GM19452 (cell line): ENCODE measurements around the gene EFCAB5.
"Not testable (repeated sequence)": the region's sequence is repeated elsewhere in the genome, so short reads cannot be mapped to it uniquely, and the experiment has no call there.

Experiments used
- ATAC-seq: cut with Tn5 transposase; IDR thresholded peaks from one replicate; pipeline ENCODE4 v1.9.1; 2021; ENCODE audit not compliant: unreplicated experiment

EFCAB5 gene

DNA sequence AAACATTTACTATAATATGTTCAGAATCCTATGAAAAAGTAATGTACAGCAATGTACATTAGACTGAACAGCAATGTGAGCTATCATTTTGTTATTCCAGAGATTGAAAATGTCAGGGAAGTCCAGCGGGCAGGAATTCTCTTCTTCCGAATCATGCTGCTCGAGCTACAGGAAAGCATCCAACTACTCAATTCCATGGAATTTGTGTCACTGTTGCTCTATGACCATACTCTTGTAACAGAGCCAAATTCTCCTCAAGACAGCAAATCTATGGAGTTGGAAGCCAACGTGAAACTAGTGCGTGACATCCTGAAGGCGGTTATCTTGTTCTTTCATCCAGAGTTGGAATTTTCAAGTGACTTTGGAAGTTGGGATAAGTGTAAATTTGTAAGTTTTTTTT is 150.3 kb downstream of the EFCAB5 start:
- ATAC-seq = no peak

DNA sequence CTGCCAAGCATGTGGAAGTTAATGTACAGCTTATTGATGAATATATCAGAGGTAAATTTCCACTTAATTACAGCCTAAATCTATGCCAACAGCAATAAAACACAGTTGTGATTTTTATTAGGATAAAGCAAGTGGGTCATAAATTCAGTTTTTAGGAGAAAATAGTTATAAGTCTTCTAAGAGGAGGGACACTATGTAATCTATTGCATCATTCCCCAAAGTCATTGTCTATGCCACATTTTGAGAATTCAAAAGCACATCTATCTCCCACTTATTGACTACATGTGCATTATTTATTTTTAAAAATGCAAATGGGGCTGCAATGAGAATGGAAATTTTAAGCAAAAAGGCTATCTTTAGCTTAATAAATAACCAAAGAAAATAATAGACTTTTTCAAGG is 151.5 kb downstream of the EFCAB5 start:
- no peak for ATAC-seq

DNA sequence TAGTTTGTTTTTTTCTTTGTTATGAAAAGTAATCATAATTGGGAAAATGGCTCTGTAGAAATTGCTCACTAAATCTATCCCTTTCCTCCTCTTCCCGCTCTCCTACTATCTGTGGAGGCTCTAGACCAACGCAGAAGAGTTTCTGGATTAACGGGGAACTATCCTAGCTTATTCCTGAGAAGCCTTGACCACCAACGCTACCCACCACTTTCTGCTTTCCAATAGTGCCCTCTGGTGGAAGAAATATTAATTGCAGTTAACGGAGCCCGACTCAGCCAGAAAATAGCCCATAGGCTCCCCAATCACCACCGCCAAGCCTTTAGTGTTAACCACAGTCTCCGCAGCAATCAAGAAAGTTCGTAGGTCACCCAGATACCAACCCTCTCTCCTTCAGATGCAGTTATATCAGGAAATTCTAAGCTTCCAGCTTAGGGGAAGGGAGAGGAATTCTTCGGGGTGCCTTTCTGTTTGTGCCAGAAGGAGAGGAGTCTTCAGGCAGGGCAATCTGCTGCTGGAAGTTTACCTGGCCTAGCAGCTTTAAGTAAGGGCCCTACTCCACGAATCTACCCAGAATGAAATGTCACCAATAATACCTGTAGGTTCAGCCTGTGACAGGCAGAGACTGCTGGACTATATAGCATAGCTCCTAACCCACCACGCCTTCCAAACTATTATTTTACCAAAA is 152.2 kb downstream of the EFCAB5 start:
- ATAC-seq = no peak

DNA sequence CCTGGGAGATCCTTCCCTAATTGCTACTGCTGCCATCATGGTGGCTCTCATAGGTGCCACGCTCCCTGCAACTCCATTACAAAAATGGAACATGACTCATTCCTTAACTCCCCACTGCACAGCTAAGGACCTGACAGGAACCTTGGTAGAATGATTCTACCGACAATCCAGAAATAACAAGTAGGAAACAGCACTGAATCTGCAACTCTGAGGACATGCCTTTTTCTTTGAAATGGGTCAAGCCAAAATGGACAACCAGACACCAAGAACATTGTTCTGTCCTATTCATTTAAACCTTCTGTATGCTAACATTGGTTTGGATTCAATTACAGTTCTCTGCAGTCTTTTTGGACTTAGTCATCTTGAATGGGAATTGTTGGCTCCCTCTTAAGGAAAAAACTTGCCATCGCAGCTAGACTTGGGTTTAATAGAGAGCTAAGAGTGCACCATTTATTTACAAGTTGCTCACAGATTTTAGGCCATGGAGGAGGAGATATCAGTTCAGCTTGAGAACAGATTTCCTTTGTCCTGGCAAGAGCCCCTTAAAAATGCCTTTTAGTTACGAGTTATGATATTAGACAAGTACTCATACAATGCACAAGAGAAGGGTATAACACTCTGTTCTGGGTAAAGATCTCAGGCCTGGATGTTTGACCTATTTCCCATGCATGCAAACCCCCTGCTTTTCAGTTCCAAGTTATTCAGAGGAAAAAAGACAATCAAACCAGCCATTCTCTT is 154.2 kb downstream of the EFCAB5 start:
- ATAC-seq = no peak

DNA sequence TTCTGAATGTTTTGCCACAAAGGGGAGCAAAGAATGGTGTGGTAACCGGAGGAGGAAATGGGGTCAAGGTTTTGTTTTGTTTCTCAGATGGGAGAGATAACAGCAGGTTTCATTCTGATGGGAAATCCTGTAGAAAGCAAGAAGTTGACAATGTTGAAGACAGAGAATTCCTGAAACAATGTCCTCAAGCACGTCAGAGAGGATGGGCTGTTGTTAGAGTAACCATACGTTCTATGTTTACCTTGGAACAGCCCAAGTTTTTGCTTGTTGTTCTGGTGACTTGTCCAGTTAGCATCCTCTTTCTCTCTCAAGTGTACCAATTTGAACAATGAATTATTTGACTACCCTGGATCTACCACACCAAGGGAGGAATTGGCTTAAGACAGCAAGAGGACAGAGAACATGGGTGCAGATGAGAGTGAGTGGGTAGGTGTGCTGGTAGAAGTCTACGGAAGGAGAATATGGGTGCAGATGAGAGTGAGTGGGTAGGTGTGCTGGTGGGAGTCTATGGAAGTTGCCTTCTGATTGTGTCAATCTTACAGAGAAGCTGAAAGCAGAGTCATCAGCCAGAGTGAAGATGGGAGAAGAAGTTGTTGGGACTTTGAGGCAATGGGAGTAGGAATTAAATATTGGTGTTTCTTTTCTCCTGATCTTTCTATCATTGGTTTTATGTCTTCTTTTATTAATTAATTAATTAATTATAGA is 160.4 kb downstream of the EFCAB5 start:
- ATAC-seq = no peak

DNA sequence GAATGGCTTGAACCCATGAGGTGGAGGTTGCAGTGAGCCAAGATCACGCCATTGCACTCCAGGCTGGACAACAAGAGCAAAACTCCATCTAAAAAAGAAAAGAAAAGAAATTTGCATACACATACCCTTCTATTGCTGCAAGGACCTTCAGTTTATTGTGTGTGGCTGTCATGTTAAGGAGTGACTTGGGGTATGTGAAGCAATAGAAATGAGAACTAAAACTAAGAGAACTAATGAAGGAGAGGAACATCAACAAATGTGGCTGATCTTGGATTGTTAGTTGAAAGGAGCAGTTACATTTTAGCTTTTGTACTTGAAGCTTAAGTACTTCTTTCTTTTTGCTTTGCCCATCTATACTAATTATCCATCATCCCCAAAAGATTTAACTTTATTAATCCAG is 162.5 kb downstream of the EFCAB5 start:
- no peak for ATAC-seq

DNA sequence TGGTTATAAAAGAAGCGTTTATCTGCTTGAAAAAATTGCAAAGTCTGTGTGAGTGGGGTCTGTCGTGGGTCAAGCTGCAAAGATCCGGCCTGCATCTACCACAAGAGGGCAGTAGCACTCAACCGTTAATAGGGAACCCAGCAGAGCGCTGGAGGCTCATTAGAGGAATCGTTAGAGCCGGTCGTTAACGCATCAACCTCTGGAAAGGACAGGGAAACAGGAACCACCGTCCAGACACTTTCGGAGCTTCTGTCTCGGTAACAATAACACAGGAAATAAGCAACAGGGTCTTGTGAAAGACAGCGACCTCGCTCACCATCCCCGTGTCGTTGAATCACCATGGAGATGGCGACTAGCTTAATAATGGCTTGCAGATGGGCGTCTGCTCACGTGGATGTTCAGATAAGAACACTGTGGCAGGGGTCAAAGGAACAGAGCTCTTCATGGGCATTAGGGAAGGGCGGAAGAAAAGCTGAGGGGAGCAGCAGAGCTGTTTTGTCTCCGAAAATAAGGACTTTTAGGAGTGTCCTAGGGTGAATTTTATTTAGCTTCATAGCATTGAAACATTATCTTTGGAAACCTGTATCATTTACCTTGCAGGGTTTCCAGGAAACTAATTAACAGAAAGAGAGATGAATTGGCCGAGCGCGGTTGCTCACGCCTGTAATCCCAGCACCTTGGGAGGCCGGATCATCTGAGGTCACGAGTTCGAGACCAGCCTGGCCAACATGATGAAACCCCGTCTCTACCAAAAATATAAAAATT is 163.3 kb downstream of the EFCAB5 start:
- ATAC-seq = no peak

DNA sequence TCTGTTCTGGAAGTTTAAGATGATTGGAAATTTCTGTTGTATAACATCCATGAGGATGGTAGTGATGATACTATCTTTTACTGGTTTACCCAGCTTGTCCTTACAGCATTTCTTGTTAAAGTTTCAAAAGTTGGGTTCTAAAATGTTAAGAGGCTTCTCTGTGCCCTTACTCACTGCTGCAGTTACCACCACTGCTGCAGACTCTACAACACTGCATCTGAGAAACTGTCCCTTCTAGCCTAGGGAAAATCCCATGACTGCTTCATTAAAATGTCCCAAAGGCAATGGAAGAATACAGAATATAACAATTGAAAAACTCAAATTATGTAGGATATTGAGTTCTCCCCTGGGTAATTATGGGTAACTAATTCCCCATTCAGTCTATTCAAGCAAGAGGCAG is 171.4 kb downstream of the EFCAB5 start:
- ATAC-seq = no peak

DNA sequence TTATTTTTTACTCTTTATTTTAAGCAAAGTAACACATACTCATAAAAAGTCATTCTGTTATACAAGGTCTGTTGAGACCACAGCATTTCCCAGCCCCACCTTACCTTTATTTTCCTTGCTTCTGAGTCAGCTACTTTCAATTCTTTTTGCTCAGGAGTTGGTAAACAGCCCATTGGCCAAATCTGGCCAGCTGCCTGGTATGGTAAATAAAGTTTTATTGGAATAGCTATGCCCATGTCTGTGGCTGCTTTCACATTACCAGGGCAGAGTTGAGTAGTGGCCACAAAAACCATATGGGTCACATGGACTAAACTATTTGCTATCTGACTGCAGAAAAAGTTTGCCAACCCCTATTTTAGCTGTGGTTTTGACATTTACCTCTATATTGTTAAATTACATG is 171.8 kb downstream of the EFCAB5 start:
- no peak for ATAC-seq

DNA sequence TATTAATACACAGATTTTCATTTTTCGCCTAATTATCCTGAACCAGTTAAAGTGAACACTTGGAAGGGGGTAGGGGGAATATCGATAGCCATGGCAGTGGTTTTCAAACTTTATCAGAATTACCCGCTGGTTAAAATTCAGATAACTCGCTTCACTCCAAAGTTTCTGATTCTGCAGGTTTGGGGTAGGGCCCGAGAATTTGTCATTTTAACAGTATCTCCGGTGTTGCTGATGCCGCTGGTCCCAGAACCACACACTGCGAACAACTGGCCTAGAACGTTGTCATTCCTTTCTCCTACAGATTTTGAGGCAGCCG is 174.9 kb downstream of the EFCAB5 start:
- ATAC-seq = no peak

DNA sequence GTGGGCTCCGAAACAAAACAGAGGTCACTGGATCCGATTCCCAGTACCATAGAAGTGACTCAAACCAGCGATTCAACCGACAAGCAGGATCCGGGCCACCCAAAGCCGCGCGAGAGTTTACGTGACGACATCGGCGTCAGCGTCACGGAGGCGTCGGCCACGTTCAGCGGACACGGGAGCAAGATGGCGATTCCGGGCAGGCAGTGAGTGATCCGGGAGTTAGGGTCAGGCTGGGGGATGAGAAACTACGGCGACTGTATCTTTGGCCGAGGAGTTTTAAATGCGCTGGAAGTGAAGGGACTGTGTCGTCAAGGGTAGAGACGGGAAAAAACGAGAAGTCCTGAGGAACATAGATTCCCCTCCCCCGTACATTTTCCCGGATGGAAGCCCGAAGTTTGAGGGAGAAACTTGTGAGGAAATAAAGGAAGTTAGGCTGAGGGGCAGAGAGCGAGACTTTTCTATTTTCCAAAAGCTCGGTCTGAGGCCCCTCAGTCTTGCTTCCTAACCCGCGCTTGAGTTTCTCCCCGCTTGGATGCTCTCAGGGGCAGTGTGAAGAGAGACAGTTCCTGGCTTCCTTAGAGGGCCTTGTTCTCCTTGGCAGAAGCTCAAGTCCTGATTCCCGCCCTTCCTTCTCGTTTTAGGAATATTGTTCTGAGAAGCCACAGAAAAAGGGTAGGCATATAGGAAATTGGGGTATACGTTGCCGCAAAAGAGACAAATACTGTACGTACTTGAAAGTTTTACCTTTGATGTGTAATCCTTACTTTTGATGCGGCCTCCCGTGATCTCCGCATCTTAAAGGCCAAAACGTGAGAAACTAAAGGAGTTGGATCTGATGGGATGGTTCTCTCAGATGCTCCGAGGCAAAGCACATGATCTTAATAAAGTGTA is 175.5 kb downstream of the EFCAB5 start, which contains the start of gene NSRP1:
Gene NSRP1, plus strand, starts transcription at position 156 of the 891 bp plus-strand sequence. Its CDS starts 28 bp downstream, at position 184.
- ATAC-seq = peak; percentile 59

DNA sequence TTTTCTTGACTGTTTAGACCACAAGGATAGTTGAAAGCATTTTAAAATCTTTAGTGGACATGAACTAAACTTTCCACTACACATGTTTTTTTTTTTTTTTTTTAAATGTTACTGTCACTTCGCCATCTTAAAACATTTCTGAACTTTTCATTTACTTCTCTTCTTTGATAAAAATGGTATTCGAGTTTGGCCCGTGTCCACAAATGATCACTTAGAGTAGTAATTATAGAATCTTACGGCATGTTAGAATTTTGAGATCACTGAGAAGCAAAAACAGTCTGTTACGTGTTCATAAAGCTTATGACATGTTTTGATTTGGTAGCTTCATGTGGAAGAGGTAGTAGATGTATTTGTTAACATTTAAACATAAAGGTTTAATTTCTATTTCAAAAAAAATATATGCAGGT is 176.2 kb downstream of the EFCAB5 start:
- ATAC-seq = no peak

DNA sequence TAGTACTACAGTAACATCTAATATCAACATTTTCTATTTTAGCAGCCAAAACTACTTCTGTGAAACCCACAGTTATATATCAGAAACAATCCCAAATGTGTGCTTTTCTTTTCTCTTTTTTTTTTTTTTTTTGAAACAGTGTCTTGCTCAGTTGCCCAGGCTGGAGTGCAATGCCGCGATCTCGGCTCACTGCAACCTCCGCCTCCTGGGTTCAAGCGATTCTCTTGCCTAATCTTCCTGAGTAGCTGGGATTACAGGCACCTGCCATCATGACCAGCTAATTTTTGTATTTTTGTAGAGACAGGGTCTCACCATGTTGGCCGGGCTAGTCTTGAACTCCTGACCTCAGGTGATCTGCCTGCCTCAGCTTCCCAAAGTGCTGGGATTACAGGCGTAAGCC is 177.2 kb downstream of the EFCAB5 start:
- not testable (repeated sequence) for ATAC-seq

DNA sequence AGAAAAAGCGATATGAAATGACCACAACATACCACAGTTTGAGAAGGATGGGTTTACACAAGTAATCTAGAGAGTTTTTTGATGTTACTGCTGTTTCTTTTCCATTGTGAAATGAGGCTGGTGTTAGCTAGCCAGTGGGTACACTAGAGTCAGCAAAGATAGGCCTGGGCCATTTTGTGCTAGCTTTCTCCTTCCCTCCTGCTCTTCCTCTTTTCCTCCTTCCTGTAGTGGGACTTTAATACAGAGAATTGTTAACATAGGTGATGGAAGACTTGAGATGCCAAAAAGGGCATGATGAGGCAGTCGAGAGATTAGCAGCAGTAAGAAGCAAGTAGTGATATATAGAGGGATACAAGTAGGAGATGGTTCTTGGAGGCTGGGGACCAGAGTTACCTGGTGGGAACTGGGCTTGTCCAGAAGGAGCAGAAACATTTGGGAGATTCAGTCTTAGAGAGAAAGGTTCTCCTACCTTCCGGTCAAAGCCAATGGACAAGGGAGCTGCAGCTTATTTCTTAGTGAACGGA is 182.9 kb downstream of the EFCAB5 start:
- no peak for ATAC-seq

DNA sequence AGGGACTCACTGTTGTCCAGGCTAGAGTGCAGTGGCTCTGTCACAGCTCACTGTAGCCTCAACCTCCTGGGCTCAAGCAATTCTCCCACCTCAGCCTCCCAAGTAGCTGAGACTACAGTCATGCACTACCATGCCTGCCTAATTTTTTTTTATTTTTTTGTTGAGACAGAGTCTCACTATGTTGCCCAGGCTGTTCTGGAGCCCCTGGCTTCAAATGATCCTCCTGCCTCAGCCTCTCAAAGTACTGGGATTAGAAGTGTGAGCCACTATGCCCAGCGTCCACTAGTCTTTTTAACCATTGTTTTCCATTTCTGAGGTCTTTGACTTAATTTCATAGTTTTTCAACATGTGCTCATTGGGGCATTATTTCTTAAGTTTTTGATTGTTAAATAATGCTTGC is 188.7 kb downstream of the EFCAB5 start:
- ATAC-seq = no peak

DNA sequence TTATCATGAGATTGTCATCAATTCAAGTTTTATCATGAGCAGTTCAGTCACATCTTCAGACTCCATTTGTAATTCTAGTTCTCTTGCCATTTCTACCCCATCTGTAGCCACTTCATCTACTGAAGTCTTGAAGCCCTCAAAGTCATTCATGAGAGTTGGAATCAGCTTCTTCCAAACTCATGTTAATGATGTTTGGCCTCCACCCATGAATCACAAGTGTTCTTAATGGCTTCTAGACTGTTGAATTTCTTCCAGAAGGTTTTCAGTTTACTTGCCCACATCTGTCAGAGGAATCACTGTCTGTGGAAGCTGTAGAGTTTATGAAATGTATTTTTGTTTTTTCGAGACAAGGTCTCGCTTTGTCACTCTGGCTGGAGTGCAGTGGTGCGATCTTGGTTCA is 191.2 kb downstream of the EFCAB5 start:
- no peak for ATAC-seq

DNA sequence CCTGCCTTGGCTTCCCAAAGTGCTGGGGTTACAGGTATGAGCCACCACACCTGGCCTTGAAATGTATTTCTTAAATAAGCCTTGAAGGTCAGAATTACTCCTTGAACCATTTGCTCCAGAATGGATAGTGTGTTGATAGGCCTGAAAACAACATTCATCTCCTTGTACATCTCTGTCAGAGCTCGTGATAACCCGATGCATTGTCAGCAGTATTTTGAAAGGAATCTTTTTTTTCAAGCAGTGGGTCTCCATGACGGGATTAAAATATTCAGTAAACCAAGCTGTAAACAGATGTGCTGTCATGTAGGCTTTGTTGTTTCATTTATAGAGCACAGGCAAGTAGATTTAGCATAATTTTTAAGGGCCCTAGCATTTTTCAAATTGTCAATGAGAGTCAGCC is 191.8 kb downstream of the EFCAB5 start:
- no peak for ATAC-seq

DNA sequence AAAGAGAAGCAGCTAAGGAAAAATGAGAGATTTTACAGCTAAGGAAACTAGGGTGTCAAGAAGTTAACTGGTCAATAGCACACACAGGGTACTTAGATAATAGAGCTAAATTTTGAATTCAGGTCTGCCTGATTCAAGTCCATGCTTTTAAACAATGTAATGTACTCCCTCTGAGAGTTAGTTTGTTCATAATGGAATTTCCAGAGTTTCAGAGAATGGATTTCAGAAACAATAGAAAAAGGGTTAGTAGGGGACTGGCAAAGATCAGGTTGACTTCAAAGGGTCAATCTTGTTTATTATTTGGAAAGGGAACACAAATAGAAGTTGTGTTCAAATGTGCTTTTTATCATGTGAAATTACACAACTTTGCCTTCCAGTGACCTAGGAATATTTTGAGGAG is 193.1 kb downstream of the EFCAB5 start:
- no peak for ATAC-seq

DNA sequence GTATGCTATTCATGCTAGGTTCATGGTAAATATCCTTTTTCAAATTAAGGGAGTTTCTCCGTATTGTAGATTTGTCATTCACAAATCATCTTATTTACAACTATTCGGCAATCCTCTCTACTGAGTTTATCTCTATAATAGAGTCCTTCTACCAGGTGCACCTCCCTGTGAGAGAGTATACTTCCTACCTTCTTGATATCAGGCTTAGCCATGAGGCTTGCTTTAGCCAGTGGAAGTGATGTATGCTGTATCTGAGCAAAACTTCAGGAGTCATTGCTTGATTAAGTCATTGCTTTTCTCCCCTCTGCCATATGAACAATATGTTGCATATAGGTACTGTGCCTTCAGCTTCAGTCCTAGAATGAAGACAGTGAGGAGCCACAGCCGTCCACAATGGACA is 195.7 kb downstream of the EFCAB5 start:
- ATAC-seq = no peak

DNA sequence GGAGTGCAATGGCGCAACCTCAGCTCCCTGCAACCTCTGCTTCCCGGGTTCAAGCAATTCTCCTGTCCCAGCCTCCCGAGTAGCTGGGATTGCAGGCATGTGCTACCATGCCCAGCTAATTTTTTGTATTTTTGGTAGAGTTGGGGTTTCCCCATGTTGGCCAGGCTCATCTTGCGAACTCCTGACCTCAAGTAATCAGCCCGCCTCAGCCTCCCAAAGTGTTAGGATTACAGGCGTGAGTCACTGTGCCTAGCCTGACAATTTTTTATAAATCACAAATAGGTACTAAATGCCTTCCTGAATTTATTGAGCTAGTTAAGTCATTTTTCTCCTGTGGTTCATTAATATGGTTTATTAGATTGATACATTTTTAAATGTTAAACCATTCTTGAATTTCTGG is 206.4 kb downstream of the EFCAB5 start:
- not testable (repeated sequence) for ATAC-seq
